Ammon's horn (tissue), 1 donor: Measurements from ENCODE around the gene MAP3K5.
"Not testable (repeated sequence)": the region's sequence is repeated elsewhere in the genome, so short reads cannot be mapped to it uniquely, and the experiment has no call there.

Source experiments
- DNase-seq: peaks from one replicate; pipeline ENCODE4 v3.0.0-alpha.2; 2016; ENCODE audit warnings: low spot score

Gene MAP3K5

GRCh38 chr6:136792410-136793262 is at the start of gene MAP3K5:
Gene MAP3K5 (minus strand): TSS chr6:136792477. CDS start chr6:136792157, 320 bp downstream.
- peak; percentile 89 for DNase-seq

- no peak for DNase-seq
These were observed 48.2 kb upstream of the MAP3K5 start for GRCh38 chr6:136840276-136841001.

GRCh38 chr6:136831873-136832562 is 39.7 kb upstream of the MAP3K5 start:
- no peak for DNase-seq

- no peak for DNase-seq
These were observed 33.9 kb upstream of the MAP3K5 start for GRCh38 chr6:136826216-136826615.

GRCh38 chr6:136823128-136823660 is 30.9 kb upstream of the MAP3K5 start:
- DNase-seq, result no peak

GRCh38 chr6:136822376-136823127 is 30.3 kb upstream of the MAP3K5 start, which contains the start of gene PEX7:
Gene PEX7 (plus strand): TSS chr6:136822592. CDS start chr6:136822666, 74 bp downstream.
- peak; percentile 95 for DNase-seq

- DNase-seq, result no peak
These were observed 29.7 kb upstream of the MAP3K5 start for GRCh38 chr6:136822046-136822375.

- no peak for DNase-seq
These were observed 28.3 kb upstream of the MAP3K5 start for GRCh38 chr6:136820561-136820960.

GRCh38 chr6:136816656-136817055 is 24.4 kb upstream of the MAP3K5 start:
- DNase-seq, result no peak

- not testable (repeated sequence) for DNase-seq
These were observed 23.3 kb upstream of the MAP3K5 start for GRCh38 chr6:136815608-136816007.

- DNase-seq, result no peak
These were observed 19.9 kb upstream of the MAP3K5 start for GRCh38 chr6:136812174-136812573.

- DNase-seq, result no peak
These were observed 19.0 kb upstream of the MAP3K5 start for GRCh38 chr6:136811272-136811671.

- no peak for DNase-seq
These were observed 17.0 kb upstream of the MAP3K5 start for GRCh38 chr6:136809091-136809860.

GRCh38 chr6:136803608-136804007 is 11.3 kb upstream of the MAP3K5 start:
- no peak for DNase-seq

GRCh38 chr6:136801581-136801980 is 9.3 kb upstream of the MAP3K5 start:
- no peak for DNase-seq

GRCh38 chr6:136798044-136798443 is 5.8 kb upstream of the MAP3K5 start:
- no peak for DNase-seq

- DNase-seq, result no peak
These were observed 3.7 kb upstream of the MAP3K5 start for GRCh38 chr6:136795996-136796395.

- DNase-seq, result no peak
These were observed 3.1 kb upstream of the MAP3K5 start for GRCh38 chr6:136795386-136795785.

GRCh38 chr6:136793363-136793762 is 1.1 kb upstream of the MAP3K5 start:
- DNase-seq, result no peak

- DNase-seq, result no peak
These were observed 225 bp downstream of the MAP3K5 start for GRCh38 chr6:136792095-136792409.
